GM12878 (cell line): ENCODE data around the gene NKAIN2. TPM values are rescaled to one million over a fixed set of nuclear protein-coding genes. Genes with fewer than 3 reads are reported as not detected.

ENCODE experiments used
- BHLHE40 ChIP-seq, 2 experiments: fragments of 450-650 bp in 1 of 2; IDR thresholded peaks; 2 replicates each; pipeline ENCODE4 v1.6.1; 2011 to 2017; ENCODE audit warnings: low read depth in 2 of 2, borderline replicate concordance in 1 of 2, improper control_type of control experiment in 1 of 2, low read length in 1 of 2, mild to moderate bottlenecking in 1 of 2
- JUNB ChIP-seq: IDR thresholded peaks from 2 replicates; pipeline ENCODE4 v1.6.1; 2016; ENCODE audit warnings: antibody characterized with exemption, mild to moderate bottlenecking
- SRF ChIP-seq, 2 experiments: IDR thresholded peaks; 2 replicates each; pipeline ENCODE4 v1.6.1; 2011; ENCODE audit warnings: low read depth in 2 of 2, low read length in 2 of 2, mild to moderate bottlenecking in 1 of 2, moderate library complexity in 1 of 2
- polyA plus RNA-seq, 11 experiments: library from polyadenylated mRNA; depleted of rRNA in 4 of 11; unstranded in 6 of 11; stranded (reverse) in 5 of 11; fragments of >200 nt; fragmentation: Nextera tagmentation in 4 of 11; fragmentation: Illumina TruSeq in 1 of 11; extraction: Ambion mirVana in 4 of 11; extraction: Trizol in 1 of 11; gene quantifications; 1 replicate in 1 of 11; 2 replicates in 10 of 11; pipeline versions ENCODE4 v1.2.1 to v1.2.3, GENCODE V29; 2011 to 2016; ENCODE audit warnings: inconsistent platforms in 2 of 11, missing spikeins in 2 of 11, low read depth in 1 of 11
- total RNA-seq, 4 experiments: library from RNA; depleted of rRNA in 3 of 4; stranded (reverse); fragments of >200 nt in 3 of 4; fragmentation: Illumina TruSeq in 1 of 4; extraction: Trizol in 1 of 4; gene quantifications; 2 replicates each; pipeline versions ENCODE4 v1.2.1 to v1.2.3, GENCODE V29; 2013 to 2021
- TF ChIP-seq, protein P1 (sequence below): IDR thresholded peaks from 2 replicates; pipeline ENCODE4 v1.6.1; 2012; ENCODE audit warnings: improper control_type of control experiment, low read depth, low read length; ENCODE audit not compliant: insufficient replicate concordance
- TF ChIP-seq, protein P2 (sequence below): IDR thresholded peaks from 2 replicates; pipeline ENCODE4 v1.6.1; 2011; ENCODE audit warnings: low read depth, mild to moderate bottlenecking, low read length, moderate library complexity, borderline replicate concordance; ENCODE audit errors: extremely low read depth
- TF ChIP-seq, protein P3 (sequence below): IDR thresholded peaks from 2 replicates; pipeline ENCODE4 v1.6.1; 2012; ENCODE audit warnings: low read depth, low read length, improper control_type of control experiment
- TF ChIP-seq, protein P4 (sequence below): fragments of 450-650 bp; IDR thresholded peaks from 2 replicates; pipeline ENCODE4 v1.6.1; 2017; ENCODE audit warnings: antibody characterized with exemption, mild to moderate bottlenecking, moderate library complexity

NKAIN2 gene
- total and polyA plus RNA-seq, 10 of the 15 experiments (the other 5 are each of a cell fraction or from before 2014, with no cell fraction given) = not detected

DNA sequence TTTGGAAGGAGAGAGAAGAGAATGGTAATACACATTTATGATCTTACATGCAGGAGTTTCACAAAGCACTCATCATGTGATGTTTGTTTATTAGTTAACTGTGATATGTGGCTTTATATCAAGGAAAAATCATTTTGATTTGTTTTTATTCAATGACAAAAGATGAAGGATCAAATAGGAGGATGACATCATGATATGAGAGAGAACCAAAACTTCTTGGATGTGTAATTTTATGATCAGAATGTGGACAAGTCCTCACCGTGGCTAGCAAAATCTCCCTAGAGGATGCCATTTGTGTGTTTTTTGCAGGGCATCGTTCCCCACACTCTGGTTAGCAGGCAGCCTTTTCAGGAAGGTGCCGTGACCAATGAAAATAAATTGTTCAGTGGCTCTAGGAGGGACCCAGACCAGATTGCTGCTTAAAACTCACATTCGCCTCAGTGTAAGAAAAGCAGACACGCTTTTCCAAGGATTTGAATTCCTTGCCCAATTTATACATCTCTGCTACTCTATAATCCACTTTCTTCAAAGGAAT, 552.7 kb downstream of the NKAIN2 start (continued):
- TF ChIP-seq, protein P1, sequence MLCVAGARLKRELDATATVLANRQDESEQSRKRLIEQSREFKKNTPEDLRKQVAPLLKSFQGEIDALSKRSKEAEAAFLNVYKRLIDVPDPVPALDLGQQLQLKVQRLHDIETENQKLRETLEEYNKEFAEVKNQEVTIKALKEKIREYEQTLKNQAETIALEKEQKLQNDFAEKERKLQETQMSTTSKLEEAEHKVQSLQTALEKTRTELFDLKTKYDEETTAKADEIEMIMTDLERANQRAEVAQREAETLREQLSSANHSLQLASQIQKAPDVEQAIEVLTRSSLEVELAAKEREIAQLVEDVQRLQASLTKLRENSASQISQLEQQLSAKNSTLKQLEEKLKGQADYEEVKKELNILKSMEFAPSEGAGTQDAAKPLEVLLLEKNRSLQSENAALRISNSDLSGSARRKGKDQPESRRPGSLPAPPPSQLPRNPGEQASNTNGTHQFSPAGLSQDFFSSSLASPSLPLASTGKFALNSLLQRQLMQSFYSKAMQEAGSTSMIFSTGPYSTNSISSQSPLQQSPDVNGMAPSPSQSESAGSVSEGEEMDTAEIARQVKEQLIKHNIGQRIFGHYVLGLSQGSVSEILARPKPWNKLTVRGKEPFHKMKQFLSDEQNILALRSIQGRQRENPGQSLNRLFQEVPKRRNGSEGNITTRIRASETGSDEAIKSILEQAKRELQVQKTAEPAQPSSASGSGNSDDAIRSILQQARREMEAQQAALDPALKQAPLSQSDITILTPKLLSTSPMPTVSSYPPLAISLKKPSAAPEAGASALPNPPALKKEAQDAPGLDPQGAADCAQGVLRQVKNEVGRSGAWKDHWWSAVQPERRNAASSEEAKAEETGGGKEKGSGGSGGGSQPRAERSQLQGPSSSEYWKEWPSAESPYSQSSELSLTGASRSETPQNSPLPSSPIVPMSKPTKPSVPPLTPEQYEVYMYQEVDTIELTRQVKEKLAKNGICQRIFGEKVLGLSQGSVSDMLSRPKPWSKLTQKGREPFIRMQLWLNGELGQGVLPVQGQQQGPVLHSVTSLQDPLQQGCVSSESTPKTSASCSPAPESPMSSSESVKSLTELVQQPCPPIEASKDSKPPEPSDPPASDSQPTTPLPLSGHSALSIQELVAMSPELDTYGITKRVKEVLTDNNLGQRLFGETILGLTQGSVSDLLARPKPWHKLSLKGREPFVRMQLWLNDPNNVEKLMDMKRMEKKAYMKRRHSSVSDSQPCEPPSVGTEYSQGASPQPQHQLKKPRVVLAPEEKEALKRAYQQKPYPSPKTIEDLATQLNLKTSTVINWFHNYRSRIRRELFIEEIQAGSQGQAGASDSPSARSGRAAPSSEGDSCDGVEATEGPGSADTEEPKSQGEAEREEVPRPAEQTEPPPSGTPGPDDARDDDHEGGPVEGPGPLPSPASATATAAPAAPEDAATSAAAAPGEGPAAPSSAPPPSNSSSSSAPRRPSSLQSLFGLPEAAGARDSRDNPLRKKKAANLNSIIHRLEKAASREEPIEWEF = no peak
- TF ChIP-seq SRF (IDR thresholded peaks at IDR 0.05; ENCODE audit: low read depth in 2 of 2, low read length in 2 of 2) (no peak), JUNB (no peak), BHLHE40 (IDR thresholded peaks at IDR 0.05; ENCODE audit: borderline replicate concordance in 1 of 2, low read depth in 2 of 2, low read length in 1 of 2) (no peak)
- TF ChIP-seq, protein P2, sequence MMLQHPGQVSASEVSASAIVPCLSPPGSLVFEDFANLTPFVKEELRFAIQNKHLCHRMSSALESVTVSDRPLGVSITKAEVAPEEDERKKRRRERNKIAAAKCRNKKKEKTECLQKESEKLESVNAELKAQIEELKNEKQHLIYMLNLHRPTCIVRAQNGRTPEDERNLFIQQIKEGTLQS = no peak
- TF ChIP-seq, protein P3, sequence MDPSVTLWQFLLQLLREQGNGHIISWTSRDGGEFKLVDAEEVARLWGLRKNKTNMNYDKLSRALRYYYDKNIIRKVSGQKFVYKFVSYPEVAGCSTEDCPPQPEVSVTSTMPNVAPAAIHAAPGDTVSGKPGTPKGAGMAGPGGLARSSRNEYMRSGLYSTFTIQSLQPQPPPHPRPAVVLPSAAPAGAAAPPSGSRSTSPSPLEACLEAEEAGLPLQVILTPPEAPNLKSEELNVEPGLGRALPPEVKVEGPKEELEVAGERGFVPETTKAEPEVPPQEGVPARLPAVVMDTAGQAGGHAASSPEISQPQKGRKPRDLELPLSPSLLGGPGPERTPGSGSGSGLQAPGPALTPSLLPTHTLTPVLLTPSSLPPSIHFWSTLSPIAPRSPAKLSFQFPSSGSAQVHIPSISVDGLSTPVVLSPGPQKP = no peak
- TF ChIP-seq, protein P4, sequence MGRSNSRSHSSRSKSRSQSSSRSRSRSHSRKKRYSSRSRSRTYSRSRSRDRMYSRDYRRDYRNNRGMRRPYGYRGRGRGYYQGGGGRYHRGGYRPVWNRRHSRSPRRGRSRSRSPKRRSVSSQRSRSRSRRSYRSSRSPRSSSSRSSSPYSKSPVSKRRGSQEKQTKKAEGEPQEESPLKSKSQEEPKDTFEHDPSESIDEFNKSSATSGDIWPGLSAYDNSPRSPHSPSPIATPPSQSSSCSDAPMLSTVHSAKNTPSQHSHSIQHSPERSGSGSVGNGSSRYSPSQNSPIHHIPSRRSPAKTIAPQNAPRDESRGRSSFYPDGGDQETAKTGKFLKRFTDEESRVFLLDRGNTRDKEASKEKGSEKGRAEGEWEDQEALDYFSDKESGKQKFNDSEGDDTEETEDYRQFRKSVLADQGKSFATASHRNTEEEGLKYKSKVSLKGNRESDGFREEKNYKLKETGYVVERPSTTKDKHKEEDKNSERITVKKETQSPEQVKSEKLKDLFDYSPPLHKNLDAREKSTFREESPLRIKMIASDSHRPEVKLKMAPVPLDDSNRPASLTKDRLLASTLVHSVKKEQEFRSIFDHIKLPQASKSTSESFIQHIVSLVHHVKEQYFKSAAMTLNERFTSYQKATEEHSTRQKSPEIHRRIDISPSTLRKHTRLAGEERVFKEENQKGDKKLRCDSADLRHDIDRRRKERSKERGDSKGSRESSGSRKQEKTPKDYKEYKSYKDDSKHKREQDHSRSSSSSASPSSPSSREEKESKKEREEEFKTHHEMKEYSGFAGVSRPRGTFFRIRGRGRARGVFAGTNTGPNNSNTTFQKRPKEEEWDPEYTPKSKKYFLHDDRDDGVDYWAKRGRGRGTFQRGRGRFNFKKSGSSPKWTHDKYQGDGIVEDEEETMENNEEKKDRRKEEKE = no peak
